GM23248 (cell line): ENCODE data around the gene OLFML3.

Source experiments
- EZH2 ChIP-seq: fragments of 200-600 bp; sonication (generic); IDR thresholded peaks from 2 replicates; pipeline ENCODE4 v1.6.1; 2018; ENCODE audit warnings: antibody characterized with exemption, mild to moderate bottlenecking; ENCODE audit not compliant: insufficient read depth, poor library complexity, severe bottlenecking
- EZH2phosphoT487 ChIP-seq: fragments of 200-600 bp; sonication (generic); IDR thresholded peaks from 2 replicates; pipeline ENCODE4 v1.6.1; 2018; ENCODE audit warnings: antibody characterized with exemption, moderate library complexity, mild to moderate bottlenecking, low read depth; ENCODE audit not compliant: insufficient read depth

DNA sequence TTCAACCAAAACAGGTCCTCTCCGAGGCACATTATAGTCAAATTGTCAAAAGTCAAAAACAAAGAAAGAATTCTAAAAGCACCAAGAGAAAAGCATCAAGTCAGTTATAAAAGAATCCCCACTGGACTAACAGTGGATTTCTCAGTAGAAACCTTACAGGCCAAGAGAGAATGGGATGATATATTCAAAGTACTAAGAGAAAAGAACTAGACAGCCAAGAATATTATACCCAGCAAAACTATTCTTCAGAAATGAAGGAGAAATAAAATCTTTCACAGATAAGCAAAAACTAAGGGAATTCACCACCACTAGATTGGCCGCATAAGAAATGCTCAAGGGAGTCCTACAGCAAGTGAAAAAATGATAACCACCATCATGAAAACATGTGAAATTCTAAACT is 16.1 kb downstream of the OLFML3 start:
- TF ChIP-seq EZH2 (no peak), EZH2phosphoT487 (no peak)
